OCI-LY1 (cell line): ENCODE measurements around the gene PNMA8C.

Experiments used
- CTCF ChIP-seq: fragments of 200-600 bp; sonication (generic), shearing (Covaris generic); IDR thresholded peaks from 2 replicates; pipeline ENCODE4 v1.5.1; 2017; ENCODE audit warnings: mild to moderate bottlenecking, antibody characterized with exemption, low read length, moderate library complexity, mixed read lengths
- EZH2 ChIP-seq: fragments of 200-600 bp; sonication (generic), shearing (Covaris generic); IDR thresholded peaks from 2 replicates; pipeline ENCODE4 v1.8.0; 2017; ENCODE audit warnings: borderline replicate concordance, mixed run types, mild to moderate bottlenecking, antibody characterized with exemption, low read length, moderate library complexity, mixed read lengths

- TF ChIP-seq CTCF (no peak), EZH2 (no peak)
These were observed 1.2 kb downstream of the PNMA8C start for GRCh38 chr19:46427518-46428045.
